ENCODE results near the gene KDM5A.

Gene KDM5A

DNA sequence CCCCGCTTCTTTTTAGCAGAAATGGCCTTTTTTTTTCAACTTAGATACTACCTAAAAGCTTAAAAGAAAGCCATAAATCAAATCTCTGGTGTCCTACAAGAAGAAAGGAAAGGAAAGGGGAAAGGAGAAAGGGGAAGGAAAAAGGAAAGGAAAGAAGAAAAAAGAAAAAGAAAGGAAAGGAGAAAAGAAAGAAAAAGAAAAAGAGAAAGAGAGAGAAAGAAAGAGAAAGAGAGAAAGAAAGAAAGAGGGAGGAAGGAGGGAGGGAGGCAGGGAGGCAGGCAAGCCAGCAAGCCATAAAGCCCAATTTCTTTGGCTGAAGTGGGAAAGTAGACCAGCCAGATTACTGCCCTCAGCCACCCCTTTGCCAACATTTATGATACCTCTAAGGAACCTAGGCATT lies 94.0 kb downstream of the KDM5A start:
- Histone ChIP-seq H3K27ac (replicated peaks) (no peak overlapping the region), H3K4me3 (replicated peaks; ENCODE audit: insufficient read depth, low read length) (no peak overlapping the region), H3K27me3 (ENCODE audit: insufficient read depth, poor library complexity, severe bottlenecking) (no peaks in the 10 kb centered on the region)
- no peak for DNase-seq (ENCODE audit: low read depth in 1 of 2, low spot score in 1 of 2)
- TF ChIP-seq GABPA (IDR thresholded peaks at IDR 0.05; ENCODE audit: low read depth) (no peak), SPI1 (IDR thresholded peaks at IDR 0.05; ENCODE audit: borderline replicate concordance, low read depth) (no peak), POLR2AphosphoS5 (IDR thresholded peaks at IDR 0.05; ENCODE audit: low read depth) (no peak)
- TF ChIP-seq, protein P1, sequence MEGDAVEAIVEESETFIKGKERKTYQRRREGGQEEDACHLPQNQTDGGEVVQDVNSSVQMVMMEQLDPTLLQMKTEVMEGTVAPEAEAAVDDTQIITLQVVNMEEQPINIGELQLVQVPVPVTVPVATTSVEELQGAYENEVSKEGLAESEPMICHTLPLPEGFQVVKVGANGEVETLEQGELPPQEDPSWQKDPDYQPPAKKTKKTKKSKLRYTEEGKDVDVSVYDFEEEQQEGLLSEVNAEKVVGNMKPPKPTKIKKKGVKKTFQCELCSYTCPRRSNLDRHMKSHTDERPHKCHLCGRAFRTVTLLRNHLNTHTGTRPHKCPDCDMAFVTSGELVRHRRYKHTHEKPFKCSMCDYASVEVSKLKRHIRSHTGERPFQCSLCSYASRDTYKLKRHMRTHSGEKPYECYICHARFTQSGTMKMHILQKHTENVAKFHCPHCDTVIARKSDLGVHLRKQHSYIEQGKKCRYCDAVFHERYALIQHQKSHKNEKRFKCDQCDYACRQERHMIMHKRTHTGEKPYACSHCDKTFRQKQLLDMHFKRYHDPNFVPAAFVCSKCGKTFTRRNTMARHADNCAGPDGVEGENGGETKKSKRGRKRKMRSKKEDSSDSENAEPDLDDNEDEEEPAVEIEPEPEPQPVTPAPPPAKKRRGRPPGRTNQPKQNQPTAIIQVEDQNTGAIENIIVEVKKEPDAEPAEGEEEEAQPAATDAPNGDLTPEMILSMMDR (IDR thresholded peaks at IDR 0.05; ENCODE audit: insufficient read depth, low read length): no peak
- TF ChIP-seq, protein P2, sequence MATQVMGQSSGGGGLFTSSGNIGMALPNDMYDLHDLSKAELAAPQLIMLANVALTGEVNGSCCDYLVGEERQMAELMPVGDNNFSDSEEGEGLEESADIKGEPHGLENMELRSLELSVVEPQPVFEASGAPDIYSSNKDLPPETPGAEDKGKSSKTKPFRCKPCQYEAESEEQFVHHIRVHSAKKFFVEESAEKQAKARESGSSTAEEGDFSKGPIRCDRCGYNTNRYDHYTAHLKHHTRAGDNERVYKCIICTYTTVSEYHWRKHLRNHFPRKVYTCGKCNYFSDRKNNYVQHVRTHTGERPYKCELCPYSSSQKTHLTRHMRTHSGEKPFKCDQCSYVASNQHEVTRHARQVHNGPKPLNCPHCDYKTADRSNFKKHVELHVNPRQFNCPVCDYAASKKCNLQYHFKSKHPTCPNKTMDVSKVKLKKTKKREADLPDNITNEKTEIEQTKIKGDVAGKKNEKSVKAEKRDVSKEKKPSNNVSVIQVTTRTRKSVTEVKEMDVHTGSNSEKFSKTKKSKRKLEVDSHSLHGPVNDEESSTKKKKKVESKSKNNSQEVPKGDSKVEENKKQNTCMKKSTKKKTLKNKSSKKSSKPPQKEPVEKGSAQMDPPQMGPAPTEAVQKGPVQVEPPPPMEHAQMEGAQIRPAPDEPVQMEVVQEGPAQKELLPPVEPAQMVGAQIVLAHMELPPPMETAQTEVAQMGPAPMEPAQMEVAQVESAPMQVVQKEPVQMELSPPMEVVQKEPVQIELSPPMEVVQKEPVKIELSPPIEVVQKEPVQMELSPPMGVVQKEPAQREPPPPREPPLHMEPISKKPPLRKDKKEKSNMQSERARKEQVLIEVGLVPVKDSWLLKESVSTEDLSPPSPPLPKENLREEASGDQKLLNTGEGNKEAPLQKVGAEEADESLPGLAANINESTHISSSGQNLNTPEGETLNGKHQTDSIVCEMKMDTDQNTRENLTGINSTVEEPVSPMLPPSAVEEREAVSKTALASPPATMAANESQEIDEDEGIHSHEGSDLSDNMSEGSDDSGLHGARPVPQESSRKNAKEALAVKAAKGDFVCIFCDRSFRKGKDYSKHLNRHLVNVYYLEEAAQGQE (IDR thresholded peaks at IDR 0.05; ENCODE audit: insufficient replicate concordance, low read depth): no peak

- no peak for DNase-seq (ENCODE audit: low read depth in 1 of 2, low spot score in 1 of 2)
- Histone ChIP-seq H3K27me3 (ENCODE audit: insufficient read depth, poor library complexity, severe bottlenecking) (no peaks in the 10 kb centered on the region), H3K4me3 (replicated peaks; ENCODE audit: insufficient read depth, low read length) (no peak overlapping the region), H3K27ac (replicated peaks) (no peak overlapping the region)
- TF ChIP-seq GABPA (IDR thresholded peaks at IDR 0.05; ENCODE audit: low read depth) (no peak), SPI1 (IDR thresholded peaks at IDR 0.05; ENCODE audit: borderline replicate concordance, low read depth) (no peak), POLR2AphosphoS5 (IDR thresholded peaks at IDR 0.05; ENCODE audit: low read depth) (no peak)
- TF ChIP-seq, protein P2 (IDR thresholded peaks at IDR 0.05; ENCODE audit: insufficient replicate concordance, low read depth): no peak
- TF ChIP-seq, protein P1 (IDR thresholded peaks at IDR 0.05; ENCODE audit: insufficient read depth, low read length): no peak
Observed at GRCh38 chr12:293199-293598, 95.9 kb downstream of the KDM5A start.

DNA sequence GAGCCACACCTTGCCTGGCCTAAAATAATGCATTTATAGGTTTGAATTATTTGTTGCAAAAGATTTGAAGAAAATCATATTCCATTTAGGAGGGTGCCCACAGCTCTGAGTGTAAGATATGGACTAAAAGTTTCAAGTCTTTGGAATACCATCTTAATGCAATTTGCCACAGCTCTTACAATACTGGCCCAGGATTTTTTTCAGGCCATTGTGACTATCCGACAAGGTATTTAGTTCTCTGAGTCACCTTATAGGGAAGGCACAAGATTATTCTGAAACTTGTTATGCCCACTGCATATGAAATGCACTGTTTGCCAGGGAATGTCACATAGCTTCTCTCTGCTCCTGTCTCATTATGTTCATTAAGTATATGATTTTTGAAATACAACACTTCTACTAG lies 96.9 kb downstream of the KDM5A start:
- TF ChIP-seq, protein P1 (IDR thresholded peaks at IDR 0.05; ENCODE audit: insufficient read depth, low read length): no peak
- TF ChIP-seq POLR2AphosphoS5 (IDR thresholded peaks at IDR 0.05; ENCODE audit: low read depth) (no peak), GABPA (IDR thresholded peaks at IDR 0.05; ENCODE audit: low read depth) (no peak), SPI1 (IDR thresholded peaks at IDR 0.05; ENCODE audit: borderline replicate concordance, low read depth) (no peak)
- TF ChIP-seq, protein P2 (IDR thresholded peaks at IDR 0.05; ENCODE audit: insufficient replicate concordance, low read depth): no peak
- Histone ChIP-seq H3K27ac (replicated peaks) (no peak overlapping the region), H3K4me3 (replicated peaks; ENCODE audit: insufficient read depth, low read length) (no peak overlapping the region), H3K27me3 (ENCODE audit: insufficient read depth, poor library complexity, severe bottlenecking) (no peaks in the 10 kb centered on the region)
- DNase-seq (ENCODE audit: low read depth in 1 of 2, low spot score in 1 of 2): no peak

Data from HL-60 (cell line).